AG04450 (cell line): ENCODE data around the gene SNCA. TPM values are rescaled to one million over a fixed set of nuclear protein-coding genes. Genes with fewer than 3 reads are reported as not detected.

Experiments used
- CTCF ChIA-PET: fragments of 300-600, 350-600 bp; formaldehyde crosslinking; extraction: SDS; loops from one replicate; lab custom pipeline; 2022; ENCODE audit warnings: antibody characterized with exemption, inconsistent platforms; lab: Charles Lee
- POLR2A ChIA-PET: fragments of 350-600 bp; formaldehyde crosslinking; extraction: SDS; loops from one replicate; lab custom pipeline; 2021; ENCODE audit warnings: antibody characterized with exemption, inconsistent platforms; lab: Yijun Ruan, JAX
- DNase-seq: peaks from one replicate; pipeline ENCODE4 v3.0.0-alpha.2; 2011; ENCODE audit warnings: low read depth, low spot score
- H3K27ac ChIP-seq: one replicate; pipeline ENCODE4 v1.5.1; 2012; ENCODE audit warnings: low read depth, low read length, control low read depth
- H3K27me3 ChIP-seq: one replicate; pipeline ENCODE4 v1.6.0; 2012; ENCODE audit warnings: low read length; ENCODE audit not compliant: control insufficient read depth, insufficient read depth
- H3K4me3 ChIP-seq: 2 replicates; pipeline ENCODE4 v1.5.1; 2011; ENCODE audit warnings: mild to moderate bottlenecking, low read depth, low read length, control low read depth
- H3K9me3 ChIP-seq: 2 replicates; pipeline ENCODE4 v1.5.1; 2012; ENCODE audit warnings: low read length; ENCODE audit not compliant: control insufficient read depth, insufficient read depth
- polyA plus RNA-seq: library from polyadenylated mRNA; depleted of rRNA; stranded (reverse); fragments of >200 nt; gene quantifications from 2 replicates; pipeline ENCODE4 v1.2.3, GENCODE V29; 2011
- TF ChIP-seq, protein P1 (sequence below): IDR thresholded peaks from 2 replicates; pipeline ENCODE4 v1.5.1; 2011; ENCODE audit warnings: low read depth, low read length, control low read depth, inconsistent platforms

Gene SNCA
- polyA plus RNA-seq, 1 experiment = 2.9 TPM

DNA sequence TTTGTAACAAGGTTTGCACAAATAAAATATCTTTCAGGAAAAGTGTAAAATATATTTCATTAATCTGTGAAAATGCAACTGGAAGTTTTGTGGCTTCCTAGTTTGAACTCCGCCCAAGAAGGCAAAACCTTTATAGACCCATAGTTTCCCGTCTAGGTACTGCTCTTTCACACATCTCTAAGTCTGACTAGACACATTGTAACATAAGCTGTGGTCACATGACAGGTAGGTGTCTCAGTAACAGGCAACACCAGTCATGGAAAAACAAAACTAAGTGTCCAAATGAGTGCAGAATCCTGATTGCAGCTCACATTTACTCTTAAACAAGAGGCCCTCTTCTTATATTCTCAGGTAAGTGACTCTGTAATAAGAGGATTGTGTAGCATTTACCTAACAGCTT, 55.6 kb downstream of the SNCA start:
- no peaks in the 10 kb centered on the region for H3K9me3 ChIP-seq
- DNase-seq = no peak
- TF ChIP-seq, protein P1, sequence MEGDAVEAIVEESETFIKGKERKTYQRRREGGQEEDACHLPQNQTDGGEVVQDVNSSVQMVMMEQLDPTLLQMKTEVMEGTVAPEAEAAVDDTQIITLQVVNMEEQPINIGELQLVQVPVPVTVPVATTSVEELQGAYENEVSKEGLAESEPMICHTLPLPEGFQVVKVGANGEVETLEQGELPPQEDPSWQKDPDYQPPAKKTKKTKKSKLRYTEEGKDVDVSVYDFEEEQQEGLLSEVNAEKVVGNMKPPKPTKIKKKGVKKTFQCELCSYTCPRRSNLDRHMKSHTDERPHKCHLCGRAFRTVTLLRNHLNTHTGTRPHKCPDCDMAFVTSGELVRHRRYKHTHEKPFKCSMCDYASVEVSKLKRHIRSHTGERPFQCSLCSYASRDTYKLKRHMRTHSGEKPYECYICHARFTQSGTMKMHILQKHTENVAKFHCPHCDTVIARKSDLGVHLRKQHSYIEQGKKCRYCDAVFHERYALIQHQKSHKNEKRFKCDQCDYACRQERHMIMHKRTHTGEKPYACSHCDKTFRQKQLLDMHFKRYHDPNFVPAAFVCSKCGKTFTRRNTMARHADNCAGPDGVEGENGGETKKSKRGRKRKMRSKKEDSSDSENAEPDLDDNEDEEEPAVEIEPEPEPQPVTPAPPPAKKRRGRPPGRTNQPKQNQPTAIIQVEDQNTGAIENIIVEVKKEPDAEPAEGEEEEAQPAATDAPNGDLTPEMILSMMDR = no peak
- no peak overlapping the region for H3K27ac ChIP-seq
- ChIA-PET CTCF (no interaction called here), POLR2A (no interaction called here)
- H3K4me3 ChIP-seq = no peak overlapping the region
- H3K27me3 ChIP-seq = no peaks in the 10 kb centered on the region

DNA sequence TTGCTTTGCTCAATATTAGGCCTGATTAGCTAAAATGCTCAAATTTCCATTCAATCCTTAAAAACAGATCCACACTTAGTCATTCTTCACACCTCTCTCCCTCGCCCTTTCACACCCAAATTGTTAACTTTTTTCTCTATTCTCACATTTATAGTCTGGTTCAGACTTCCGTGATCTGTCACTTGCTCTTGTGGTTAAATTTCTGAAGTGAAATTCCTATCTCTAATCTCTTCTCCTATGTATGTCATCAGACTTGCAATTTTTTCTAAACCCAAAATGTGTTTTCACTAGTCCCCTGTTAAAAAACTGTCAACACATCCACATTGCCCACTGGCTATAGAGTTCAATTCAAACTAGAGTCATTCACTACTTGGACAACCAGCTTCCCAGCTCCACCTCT, 63.2 kb downstream of the SNCA start:
- Histone ChIP-seq H3K4me3 (no peak overlapping the region), H3K27me3 (no peaks in the 10 kb centered on the region), H3K27ac (no peak overlapping the region), H3K9me3 (no peaks in the 10 kb centered on the region)
- ChIA-PET POLR2A (no interaction called here), CTCF (no interaction called here)
- no peak for DNase-seq
- TF ChIP-seq, protein P1 = no peak

DNA sequence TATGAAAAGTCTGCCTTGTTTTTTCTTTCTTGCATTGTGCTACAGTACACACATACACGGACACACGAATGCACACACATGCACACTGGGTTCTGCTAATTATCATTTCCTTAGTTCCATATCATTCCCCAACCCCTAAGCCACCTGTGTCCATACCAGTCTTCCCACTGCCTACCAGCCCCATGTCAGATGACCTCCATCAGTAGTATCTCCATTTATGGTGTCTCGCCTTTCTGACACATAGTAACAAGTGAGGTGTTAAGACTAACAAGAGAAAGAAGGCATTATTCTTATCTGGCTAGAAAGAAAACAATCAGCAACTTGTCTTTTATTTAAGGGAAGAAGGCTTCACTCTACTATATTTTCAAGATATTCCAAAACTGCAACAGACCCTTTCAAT, 67.1 kb downstream of the SNCA start:
- ChIA-PET CTCF (no interaction called here), POLR2A (no interaction called here)
- no peak for DNase-seq
- Histone ChIP-seq H3K27ac (no peak overlapping the region), H3K4me3 (no peak overlapping the region), H3K27me3 (no peaks in the 10 kb centered on the region), H3K9me3 (no peaks in the 10 kb centered on the region)
- TF ChIP-seq, protein P1 = no peak

DNA sequence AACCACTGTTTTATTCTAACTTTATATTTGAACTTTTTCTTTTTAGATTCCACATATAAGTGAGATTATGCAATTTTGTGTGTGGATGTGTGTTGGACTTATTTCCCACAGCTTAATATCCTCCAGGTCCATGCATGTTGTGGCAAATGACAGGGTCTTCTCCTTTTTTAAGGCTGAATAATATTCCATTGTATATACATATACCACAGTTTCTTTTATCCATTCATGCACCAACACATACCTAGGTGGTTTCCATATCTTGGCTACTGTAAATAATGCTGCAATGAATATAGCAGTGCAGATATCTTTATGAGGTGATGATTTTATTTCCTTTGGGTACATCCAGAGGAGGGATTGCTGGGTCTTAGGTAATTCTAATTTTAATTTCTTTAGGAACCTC, 69.0 kb downstream of the SNCA start:
- CTCF ChIA-PET = no interaction called here
- TF ChIP-seq, protein P1 = no peak

DNA sequence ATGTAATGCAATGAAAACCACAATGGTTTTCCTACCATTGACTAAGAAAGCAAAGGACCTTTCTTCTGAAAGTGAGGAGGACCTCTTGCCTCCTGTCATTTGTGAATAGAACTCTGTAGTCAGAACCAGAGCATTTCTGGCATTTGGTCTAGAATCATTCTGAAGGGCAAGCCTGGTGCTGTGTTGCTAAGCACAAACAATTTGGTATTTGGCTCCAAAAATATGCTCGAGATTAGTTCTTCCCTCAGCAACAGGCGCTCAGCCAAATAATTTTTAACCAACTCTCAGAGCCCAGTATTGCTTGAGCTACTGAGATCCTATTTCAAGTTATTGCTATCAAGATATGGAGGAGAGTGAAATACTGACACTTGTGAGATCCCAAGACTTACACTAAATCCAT, 71.0 kb downstream of the SNCA start:
- DNase-seq = peak; percentile 18
- CTCF ChIA-PET = interaction anchor here (1.6 kb wide), 1 partner anchor 108 kb away, joined by 5 read pairs; no protein-coding TSS in a partner anchor
- H3K27me3 ChIP-seq = no peaks in the 10 kb centered on the region
- TF ChIP-seq, protein P1 = no peak
- H3K27ac ChIP-seq = no peak overlapping the region
- no peaks in the 10 kb centered on the region for H3K9me3 ChIP-seq
- POLR2A ChIA-PET = no interaction called here
- H3K4me3 ChIP-seq = no peak overlapping the region

More for the DNA sequence above, 69.0 kb downstream of the SNCA start:
- POLR2A ChIA-PET = no interaction called here
- no peak overlapping the region for H3K27ac ChIP-seq
- H3K9me3 ChIP-seq = no peaks in the 10 kb centered on the region
- DNase-seq = no peak
- H3K27me3 ChIP-seq = no peaks in the 10 kb centered on the region
- no peak overlapping the region for H3K4me3 ChIP-seq
